ENCODE measurements around the gene FBXL4.

GRCh38 chr6:98967616-98968015, 19.9 kb upstream of the FBXL4 start:
- TF ChIP-seq CTCF (IDR thresholded peaks at IDR 0.05) (no peak), FOSL2 (IDR thresholded peaks at IDR 0.05; ENCODE audit: borderline replicate concordance, low read depth) (no peak), YY1 (IDR thresholded peaks at IDR 0.05; ENCODE audit: low read depth) (no peak), FOXJ3 (CRISPR knock-in tag; IDR thresholded peaks at IDR 0.05) (no peak), MXI1 (IDR thresholded peaks at IDR 0.05; ENCODE audit: low read depth, low read length) (no peak), POLR2AphosphoS5 (IDR thresholded peaks at IDR 0.05; ENCODE audit: low read depth, low read length) (no peak), NFIC (IDR thresholded peaks at IDR 0.05; ENCODE audit: borderline replicate concordance) (no peak), EZH2phosphoT487 (IDR thresholded peaks at IDR 0.05; ENCODE audit: borderline replicate concordance, low read depth) (no peak), GABPA (IDR thresholded peaks at IDR 0.05; ENCODE audit: low read depth) (no peak), REST (IDR thresholded peaks at IDR 0.05; ENCODE audit: low read depth, low read length) (no peak), EP300 (IDR thresholded peaks at IDR 0.05; ENCODE audit: borderline replicate concordance in 1 of 2, low read depth in 1 of 2, low read length in 1 of 2) (no peak)
